T-helper 2 cell treated with Interferon-gamma antibody and Interleukin-4, amounts not matched to agents 5 μg/mL and 100 μg/mL, for 36 hours (primary cell): Measurements from ENCODE around the gene ANKRD37.

ENCODE experiments used
- DNase-seq: peaks from one replicate; pipeline ENCODE4 v3.0.0; 2021; ENCODE audit warnings: low spot score
- H3K27ac Mint-ChIP-seq: one replicate; pipeline ENCODE4 v1.8.0; 2021; ENCODE audit warnings: mild to moderate bottlenecking, mixed read lengths
- H3K27me3 Mint-ChIP-seq: one replicate; pipeline ENCODE4 v1.8.0; 2021; ENCODE audit warnings: low read depth, mixed read lengths
- H3K36me3 Mint-ChIP-seq: one replicate; pipeline ENCODE4 v1.8.0; 2021; ENCODE audit warnings: low read depth, mixed read lengths
- H3K4me1 Mint-ChIP-seq: one replicate; pipeline ENCODE4 v1.8.0; 2021; ENCODE audit warnings: low read depth, mixed read lengths
- H3K4me3 Mint-ChIP-seq: one replicate; pipeline ENCODE4 v1.8.0; 2022; ENCODE audit warnings: mild to moderate bottlenecking, moderate library complexity, mixed read lengths
- H3K9me3 Mint-ChIP-seq: one replicate; pipeline ENCODE4 v1.8.0; 2021; ENCODE audit warnings: mixed read lengths

Gene ANKRD37

GRCh38 chr4:185421366-185422124 is 24.9 kb downstream of the ANKRD37 start:
- H3K4me1 Mint-ChIP-seq: peaks cover 24% of the 10 kb centered on the region
- DNase-seq: no peak
- no peak overlapping the region for H3K4me3 Mint-ChIP-seq
- no peak overlapping the region for H3K27ac Mint-ChIP-seq
- H3K9me3 Mint-ChIP-seq: no peaks in the 10 kb centered on the region
- peaks cover 26% of the 10 kb centered on the region for H3K36me3 Mint-ChIP-seq
- H3K27me3 Mint-ChIP-seq: no peaks in the 10 kb centered on the region

- DNase-seq: no peak
- H3K27me3 Mint-ChIP-seq: no peaks in the 10 kb centered on the region
- peaks cover 24% of the 10 kb centered on the region for H3K4me1 Mint-ChIP-seq
- peak overlapping the region; percentile 83 for H3K4me3 Mint-ChIP-seq
- peak overlapping the region; percentile 89 for H3K27ac Mint-ChIP-seq
- H3K9me3 Mint-ChIP-seq: no peaks in the 10 kb centered on the region
- H3K36me3 Mint-ChIP-seq: peaks cover 13% of the 10 kb centered on the region
These were observed 28.4 kb downstream of the ANKRD37 start for GRCh38 chr4:185424905-185425646.

GRCh38 chr4:185425647-185426352 is 29.2 kb downstream of the ANKRD37 start, which contains the start of gene UFSP2:
UFSP2 (minus strand) TSS chr4:185425964; CDS start chr4:185425868, 96 bp downstream.
- Mint-ChIP-seq H3K27ac (peak within 1 kb of the TSS; percentile 89), H3K9me3 (no peaks in the 10 kb centered on the region), H3K27me3 (no peaks in the 10 kb centered on the region), H3K4me1 (peaks cover 24% of the 10 kb centered on the region), H3K36me3 (peaks cover 13% of the 10 kb centered on the region), H3K4me3 (peak within 1 kb of the TSS; percentile 83)
- DNase-seq: peak; percentile 88

DNA sequence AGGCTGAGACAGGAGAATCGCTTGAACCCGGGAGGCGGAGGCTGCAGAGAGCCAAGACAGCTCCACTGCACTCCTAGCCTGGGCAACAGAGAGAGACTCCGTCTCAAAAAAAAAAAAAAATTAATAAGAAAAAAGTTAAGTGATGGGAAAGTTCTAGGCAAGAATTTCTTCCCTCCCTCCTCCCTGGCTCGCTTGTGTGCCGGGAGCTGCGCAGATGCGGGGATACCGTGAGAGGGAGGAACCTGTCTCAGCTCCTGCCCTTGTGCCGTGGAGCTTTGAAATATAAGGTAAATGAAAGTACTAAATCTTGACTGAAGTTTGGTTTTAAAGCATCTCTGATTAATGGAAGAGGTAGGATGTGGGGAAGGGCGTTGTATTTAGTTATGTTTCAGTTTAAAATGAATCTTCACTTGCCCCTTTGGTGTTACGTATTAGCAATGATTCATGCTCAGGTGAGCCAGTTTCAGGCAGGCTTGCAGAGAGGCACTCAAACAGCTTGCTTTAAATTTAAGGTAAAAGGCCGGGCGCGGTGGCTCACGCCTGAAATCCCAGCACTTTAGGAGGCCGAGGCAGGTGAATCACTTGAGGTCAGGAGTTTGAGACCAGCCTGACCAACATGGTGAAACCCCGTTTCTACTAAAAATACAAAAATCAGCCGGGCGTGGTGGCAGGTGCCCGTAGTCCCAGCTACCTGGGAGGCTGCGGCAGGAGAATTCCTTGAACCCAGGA is 30.5 kb downstream of the ANKRD37 start:
- H3K4me1 Mint-ChIP-seq: peaks cover 20% of the 10 kb centered on the region
- H3K9me3 Mint-ChIP-seq: no peaks in the 10 kb centered on the region
- peaks cover 8% of the 10 kb centered on the region for H3K27me3 Mint-ChIP-seq
- H3K4me3 Mint-ChIP-seq: no peak overlapping the region
- DNase-seq: no peak
- no peak overlapping the region for H3K27ac Mint-ChIP-seq
- peaks cover 6% of the 10 kb centered on the region for H3K36me3 Mint-ChIP-seq

GRCh38 chr4:185429660-185430059 is 33.0 kb downstream of the ANKRD37 start:
- H3K36me3 Mint-ChIP-seq: no peaks in the 10 kb centered on the region
- no peak overlapping the region for H3K27ac Mint-ChIP-seq
- peaks cover 11% of the 10 kb centered on the region for H3K27me3 Mint-ChIP-seq
- no peak for DNase-seq
- H3K4me1 Mint-ChIP-seq: peaks cover 8% of the 10 kb centered on the region
- no peak overlapping the region for H3K4me3 Mint-ChIP-seq
- no peaks in the 10 kb centered on the region for H3K9me3 Mint-ChIP-seq

GRCh38 chr4:185435466-185435865 is 38.8 kb downstream of the ANKRD37 start:
- H3K27me3 Mint-ChIP-seq: peaks cover 18% of the 10 kb centered on the region
- H3K36me3 Mint-ChIP-seq: no peaks in the 10 kb centered on the region
- no peak overlapping the region for H3K4me3 Mint-ChIP-seq
- no peak for DNase-seq
- no peaks in the 10 kb centered on the region for H3K9me3 Mint-ChIP-seq
- no peaks in the 10 kb centered on the region for H3K4me1 Mint-ChIP-seq
- H3K27ac Mint-ChIP-seq: no peak overlapping the region

- Mint-ChIP-seq H3K27me3 (peaks cover 13% of the 10 kb centered on the region), H3K27ac (no peak overlapping the region), H3K36me3 (no peaks in the 10 kb centered on the region), H3K4me3 (no peak overlapping the region), H3K4me1 (no peaks in the 10 kb centered on the region), H3K9me3 (no peaks in the 10 kb centered on the region)
- no peak for DNase-seq
These were observed 41.2 kb downstream of the ANKRD37 start for GRCh38 chr4:185437809-185438208.

GRCh38 chr4:185441479-185441878 is 44.8 kb downstream of the ANKRD37 start:
- H3K27me3 Mint-ChIP-seq: peaks cover 3% of the 10 kb centered on the region
- H3K4me1 Mint-ChIP-seq: no peaks in the 10 kb centered on the region
- no peak overlapping the region for H3K4me3 Mint-ChIP-seq
- H3K9me3 Mint-ChIP-seq: no peaks in the 10 kb centered on the region
- DNase-seq: no peak
- no peaks in the 10 kb centered on the region for H3K36me3 Mint-ChIP-seq
- H3K27ac Mint-ChIP-seq: no peak overlapping the region

- no peaks in the 10 kb centered on the region for H3K9me3 Mint-ChIP-seq
- H3K4me3 Mint-ChIP-seq: no peak overlapping the region
- H3K27me3 Mint-ChIP-seq: peaks cover 5% of the 10 kb centered on the region
- no peak overlapping the region for H3K27ac Mint-ChIP-seq
- H3K4me1 Mint-ChIP-seq: no peaks in the 10 kb centered on the region
- no peak for DNase-seq
- H3K36me3 Mint-ChIP-seq: no peaks in the 10 kb centered on the region
These were observed 48.6 kb downstream of the ANKRD37 start for GRCh38 chr4:185445209-185445608.
